Lower lobe of right lung (tissue), 2 donors: Measurements from ENCODE around the gene CFL1. TPM values are rescaled to one million over a fixed set of nuclear protein-coding genes. Genes with fewer than 3 reads are reported as not detected.

Experiments
- ATAC-seq, 2 donors: fragments of 200-7000 bp; cut with Tn5 transposase; one replicate each; pipeline ENCODE4 v1.9.1; 2020 to 2022; ENCODE audit warnings: mild to moderate bottlenecking in 2 of 2, moderate library complexity in 2 of 2
- DNase-seq: peaks from one replicate; pipeline ENCODE4 v3.0.0-alpha.2; 2020
- H3K27ac ChIP-seq: fragments of 200-600 bp; one replicate; pipeline ENCODE4 v1.8.0; 2022
- H3K27me3 ChIP-seq: fragments of 200-600 bp; one replicate; pipeline ENCODE4 v1.8.0; 2022; ENCODE audit warnings: low read depth
- H3K36me3 ChIP-seq: fragments of 200-600 bp; one replicate; pipeline ENCODE4 v1.8.0; 2022; ENCODE audit warnings: mild to moderate bottlenecking
- H3K4me1 ChIP-seq: fragments of 200-600 bp; one replicate; pipeline ENCODE4 v1.8.0; 2022
- H3K4me3 ChIP-seq: fragments of 200-600 bp; one replicate; pipeline ENCODE4 v1.8.0; 2022; ENCODE audit warnings: mild to moderate bottlenecking
- H3K9me3 ChIP-seq: fragments of 200-600 bp; one replicate; pipeline ENCODE4 v1.8.0; 2022
- CTCF ChIP-seq: fragments of 200-600 bp; IDR thresholded peaks from one replicate; pipeline ENCODE4 v1.8.0; 2022; ENCODE audit warnings: antibody characterized with exemption, mild to moderate bottlenecking
- intact Hi-C: fragments of 100-400 bp; cut with DNase I; formaldehyde crosslinking; loops from one replicate; pipeline ENCODE4 v1.11.0; 2022
- total RNA-seq: library from RNA; stranded (reverse); fragmentation: NEBNext Ultra II Directional; extraction: Animal tissue kit (Norgen Biotek cat#: 25700); gene quantifications from one replicate; pipeline ENCODE4 v1.2.1, GENCODE V29; 2021
- donor health status: DM: no; HTN: yes; CAD: no; lungs with severe emphysema.

CFL1 gene
- total RNA-seq, 1 donor from 2014 or later = 647 TPM

DNA sequence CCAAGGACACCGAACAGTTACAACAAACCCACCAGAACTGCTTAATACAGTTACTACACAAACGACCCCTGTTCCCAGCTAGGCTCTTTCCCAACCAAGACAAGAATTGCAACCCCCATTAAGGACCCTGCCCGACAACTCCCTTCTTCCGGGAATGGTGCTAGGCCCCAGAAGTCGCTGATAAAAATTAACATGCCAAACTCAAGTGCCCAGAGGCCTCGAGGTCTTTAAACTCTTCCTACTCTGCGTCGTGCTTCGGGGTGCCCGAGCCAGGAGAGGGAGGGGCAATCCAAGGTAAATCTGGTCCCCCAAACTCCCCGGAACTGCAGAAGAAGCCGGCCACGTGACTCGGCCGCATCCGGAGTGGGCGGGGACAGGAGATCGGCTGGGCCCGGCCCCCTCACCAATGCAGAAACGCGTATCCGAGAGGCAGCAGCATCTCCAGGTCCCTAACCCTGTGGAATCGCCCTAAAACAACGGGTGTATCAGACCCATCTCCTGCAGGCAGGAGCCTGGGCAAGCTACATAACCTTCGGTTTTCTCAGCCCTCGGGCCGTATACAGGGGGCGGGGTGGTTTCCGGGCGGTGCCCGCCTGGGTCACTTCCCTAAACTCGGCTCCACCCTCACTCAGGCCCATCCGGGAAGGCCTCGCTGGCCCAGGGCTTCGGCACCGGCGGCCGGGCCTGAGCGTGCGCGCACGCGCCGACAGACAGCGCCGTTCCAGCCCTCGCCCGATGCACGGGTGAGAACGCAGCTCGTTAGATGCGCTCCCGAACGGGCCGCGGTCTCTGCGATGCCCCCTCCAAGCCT lies 1.1 kb downstream of the CFL1 start:
- H3K36me3 ChIP-seq = peaks cover 49% of the 10 kb centered on the region
- no peak for TF ChIP-seq CTCF
- intact Hi-C loops = no loop called here
- peak overlapping the region; percentile 92 for H3K4me3 ChIP-seq
- DNase-seq = peak; percentile 94
- ATAC-seq = peak; percentile 64 to 67
- no peaks in the 10 kb centered on the region for H3K27me3 ChIP-seq
- H3K4me1 ChIP-seq = peaks cover 44% of the 10 kb centered on the region
- H3K27ac ChIP-seq = peak overlapping the region; percentile 98
- H3K9me3 ChIP-seq = no peaks in the 10 kb centered on the region

GRCh38 chr11:65855927-65856363 lies 2.0 kb downstream of the CFL1 start:
- DNase-seq (no peak), ATAC-seq (no peak)
- Histone ChIP-seq H3K4me1 (peaks cover 34% of the 10 kb centered on the region), H3K27me3 (no peaks in the 10 kb centered on the region), H3K9me3 (peaks cover 3% of the 10 kb centered on the region), H3K4me3 (peak overlapping the region; percentile 92), H3K36me3 (peaks cover 48% of the 10 kb centered on the region), H3K27ac (no peak overlapping the region)
- intact Hi-C loops = no loop called here
- no peak for TF ChIP-seq CTCF

DNA sequence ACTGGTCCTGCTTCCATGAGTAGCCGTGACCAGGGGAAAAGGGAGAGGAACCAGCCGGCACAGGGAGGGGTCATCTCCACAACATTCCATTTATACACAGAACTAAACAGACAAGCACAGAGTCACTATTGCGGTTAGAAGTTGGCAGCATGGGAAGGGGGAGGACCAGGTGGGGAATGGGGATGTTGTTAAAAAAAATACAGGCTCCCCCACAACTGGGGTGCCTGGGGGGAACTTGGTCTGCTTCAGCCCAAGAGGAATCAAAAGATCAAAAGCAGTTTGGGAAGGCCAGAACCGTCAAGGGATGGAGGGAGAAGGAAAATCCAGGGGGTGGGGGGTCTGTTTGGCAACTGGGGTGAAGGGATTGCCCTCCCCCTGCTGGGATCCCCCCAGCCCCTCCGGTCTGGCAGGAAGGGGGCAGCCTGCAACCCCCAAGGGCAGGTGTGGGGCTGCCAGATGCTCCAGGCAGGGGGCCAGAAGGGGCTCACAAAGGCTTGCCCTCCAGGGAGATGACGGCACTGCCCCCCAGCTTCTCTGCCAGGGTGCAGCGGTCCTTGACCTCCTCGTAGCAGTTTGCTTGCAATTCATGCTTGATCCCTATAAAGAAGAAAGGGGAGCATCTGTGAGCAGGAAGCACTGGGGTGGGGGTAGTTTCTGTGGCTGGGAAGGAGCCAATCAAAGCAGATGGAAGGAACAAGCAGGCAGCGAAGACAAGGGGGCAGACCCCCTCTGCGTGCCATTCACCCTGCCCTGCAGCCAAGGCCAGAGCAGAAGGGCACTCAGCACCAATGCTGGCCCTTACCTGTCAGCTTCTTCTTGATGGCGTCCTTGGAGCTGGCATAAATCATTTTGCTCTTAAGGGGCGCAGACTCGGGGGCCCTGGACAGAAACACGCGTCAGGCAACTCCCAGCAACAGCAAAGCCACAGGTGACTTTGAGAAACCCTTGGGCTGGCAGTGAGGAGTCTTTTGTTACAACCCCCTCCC lies 2.8 kb downstream of the CFL1 start:
- TF ChIP-seq CTCF = no peak
- Histone ChIP-seq H3K36me3 (peaks cover 48% of the 10 kb centered on the region), H3K4me1 (peaks cover 34% of the 10 kb centered on the region), H3K9me3 (peaks cover 3% of the 10 kb centered on the region), H3K27me3 (no peaks in the 10 kb centered on the region), H3K27ac (no peak overlapping the region), H3K4me3 (no peak overlapping the region)
- intact Hi-C loops = no loop called here
- ATAC-seq = no peak
- DNase-seq = no peak

DNA sequence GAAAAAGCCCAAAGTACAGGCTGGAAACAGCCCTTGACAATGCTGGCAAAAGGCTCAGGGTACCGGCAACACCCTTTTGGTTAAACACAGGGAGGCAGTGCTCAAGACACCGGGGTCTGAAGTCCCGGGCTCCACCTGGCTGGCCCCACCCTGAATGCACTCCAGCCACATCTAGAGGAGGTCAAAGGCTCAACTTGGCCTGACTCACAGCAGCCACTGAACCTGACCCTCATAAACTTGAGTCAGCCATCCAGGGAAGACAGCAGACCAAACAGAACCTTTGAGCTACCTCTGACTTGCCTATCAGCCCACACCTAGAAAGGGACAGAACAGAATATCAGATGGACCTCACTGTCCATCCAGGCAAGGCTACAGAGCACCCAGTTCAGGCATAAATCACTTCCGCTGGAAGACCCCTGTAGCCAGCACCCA lies 3.8 kb downstream of the CFL1 start:
- DNase-seq = no peak
- ATAC-seq = no peak
- Histone ChIP-seq H3K4me1 (peaks cover 25% of the 10 kb centered on the region), H3K4me3 (no peak overlapping the region), H3K36me3 (peaks cover 48% of the 10 kb centered on the region), H3K27ac (no peak overlapping the region), H3K9me3 (peaks cover 3% of the 10 kb centered on the region), H3K27me3 (no peaks in the 10 kb centered on the region)
- TF ChIP-seq CTCF = no peak
- intact Hi-C loops = no loop called here

DNA sequence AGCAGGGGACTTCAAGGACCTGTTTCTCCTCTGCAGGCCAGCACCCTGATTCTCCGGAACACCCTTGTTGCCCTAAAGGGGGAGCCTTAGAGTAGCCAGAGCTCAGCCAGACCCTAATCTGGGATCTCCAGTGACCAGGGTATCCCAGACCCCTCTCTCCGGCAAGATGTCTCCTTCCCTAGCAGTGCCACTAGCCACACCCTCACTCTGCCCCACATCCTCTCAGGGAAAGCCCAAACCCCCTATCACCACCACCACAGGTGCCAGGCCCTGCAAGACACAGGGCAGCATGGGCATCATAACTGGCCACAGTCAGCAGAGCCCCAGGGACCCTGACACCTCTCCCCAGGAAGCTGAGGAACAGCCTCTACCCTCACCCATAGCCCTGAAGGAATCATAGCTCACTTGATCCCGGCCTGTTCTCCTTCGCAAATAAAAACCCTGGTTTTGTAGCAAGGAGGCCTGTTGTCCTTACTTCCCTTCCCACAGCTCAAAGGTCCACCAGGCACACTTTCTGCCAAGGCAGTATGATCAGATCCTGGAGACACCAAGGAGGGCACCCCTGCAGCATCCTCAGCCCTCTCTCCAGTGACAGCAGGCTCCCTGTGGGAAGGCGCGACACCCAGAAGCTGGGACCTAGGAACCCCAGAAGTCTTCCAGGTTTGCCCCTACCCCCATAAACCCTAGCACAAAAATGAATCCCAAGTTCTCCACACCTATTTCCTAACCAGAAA lies 4.6 kb downstream of the CFL1 start:
- no peak for ATAC-seq
- intact Hi-C loops = no loop called here
- Histone ChIP-seq H3K27me3 (no peaks in the 10 kb centered on the region), H3K4me3 (no peak overlapping the region), H3K4me1 (peaks cover 18% of the 10 kb centered on the region), H3K9me3 (peaks cover 3% of the 10 kb centered on the region), H3K27ac (no peak overlapping the region), H3K36me3 (peaks cover 48% of the 10 kb centered on the region)
- DNase-seq = no peak
- TF ChIP-seq CTCF = no peak
